HepG2 (cell line): Measurements from ENCODE around the gene GPR137. TPM values are rescaled to one million over a fixed set of nuclear protein-coding genes. Genes with fewer than 3 reads are reported as not detected.

Experiments
- ATAD3A ChIP-seq: sonication (generic); formaldehyde crosslinking; IDR thresholded peaks from 2 replicates; pipeline ENCODE4 v1.4.0; 2020; ENCODE audit warnings: missing genetic modification reagents
- GTF2F1 ChIP-seq: fragments of 150-350 bp; IDR thresholded peaks from 2 replicates; pipeline ENCODE4 v1.6.1; 2014; ENCODE audit warnings: low read length
- HES4 ChIP-seq: sonication (generic); formaldehyde crosslinking; IDR thresholded peaks from 2 replicates; pipeline ENCODE4 v1.9.0; 2021; ENCODE audit warnings: mild to moderate bottlenecking, missing genetic modification reagents, borderline replicate concordance
- MXD3 ChIP-seq: IDR thresholded peaks from 2 replicates; pipeline ENCODE4 v1.6.1; 2016; ENCODE audit warnings: mild to moderate bottlenecking, missing biosample characterization, missing genetic modification reagents
- NR2F6 ChIP-seq, 2 experiments: IDR thresholded peaks; 2 replicates each; pipeline ENCODE4 v1.6.1; 2016; ENCODE audit warnings: antibody characterized with exemption in 1 of 2, mild to moderate bottlenecking in 1 of 2
- PAF1 ChIP-seq: IDR thresholded peaks from 2 replicates; pipeline ENCODE4 v1.6.1; 2016; ENCODE audit warnings: missing genetic modification reagents, missing compliant biosample characterization
- SMAD3 ChIP-seq: sonication (generic); formaldehyde crosslinking; IDR thresholded peaks from 2 replicates; pipeline ENCODE4 v1.4.0; 2020; ENCODE audit warnings: missing genetic modification reagents
- ZFAT ChIP-seq: sonication (generic); formaldehyde crosslinking; conservative IDR thresholded peaks from 2 replicates; pipeline ENCODE4 v1.8.1; 2023; ENCODE audit warnings: missing genetic modification reagents, inconsistent platforms
- ZNF232 ChIP-seq: sonication (generic); formaldehyde crosslinking; IDR thresholded peaks from 2 replicates; pipeline ENCODE4 v1.4.0; 2020; ENCODE audit warnings: missing genetic modification reagents, borderline replicate concordance
- ZNF567 ChIP-seq: sonication (generic); formaldehyde crosslinking; IDR thresholded peaks from 2 replicates; pipeline ENCODE4 v1.8.1; 2023; ENCODE audit warnings: mild to moderate bottlenecking, missing genetic modification reagents, borderline replicate concordance
- ZNF614 ChIP-seq: IDR thresholded peaks from 2 replicates; pipeline ENCODE4 v1.6.1; 2018; ENCODE audit warnings: missing biosample characterization, missing genetic modification reagents, inconsistent platforms, borderline replicate concordance
- ZSCAN22 ChIP-seq: sonication (generic); formaldehyde crosslinking; IDR thresholded peaks from 2 replicates; pipeline ENCODE4 v1.4.0; 2020; ENCODE audit warnings: mild to moderate bottlenecking, missing genetic modification reagents
- polyA plus RNA-seq, 8 experiments: library from polyadenylated mRNA; depleted of rRNA in 3 of 8; stranded (reverse) in 7 of 8; unstranded in 1 of 8; fragments of >200 nt; fragmentation: Illumina TruSeq in 4 of 8; extraction: Trizol in 4 of 8; gene quantifications; 2 replicates each; pipeline versions ENCODE4 v1.2.1 to v1.2.3, GENCODE V29; 2011 to 2016; ENCODE audit warnings: low read depth in 4 of 8, missing spikeins in 1 of 8, mixed read lengths in 1 of 8; ENCODE audit not compliant: insufficient read depth in 1 of 8
- total RNA-seq, 5 experiments: library from RNA; depleted of rRNA; stranded (reverse); fragments of >200 nt; fragmentation: Illumina TruSeq; extraction: Trizol; gene quantifications; 2 replicates each; pipeline ENCODE4 v1.2.3, GENCODE V29; 2016; ENCODE audit warnings: low read depth in 1 of 5
- TF ChIP-seq, protein P1 (sequence below): sonication (generic); formaldehyde crosslinking; IDR thresholded peaks from 2 replicates; pipeline ENCODE4 v1.5.0; 2020; ENCODE audit warnings: mild to moderate bottlenecking, missing genetic modification reagents, borderline replicate concordance
- TF ChIP-seq, protein P2 (sequence below): sonication (generic); formaldehyde crosslinking; IDR thresholded peaks from 2 replicates; pipeline ENCODE4 v1.4.0; 2020; ENCODE audit warnings: mild to moderate bottlenecking, missing genetic modification reagents

GPR137 gene
- total and polyA plus RNA-seq, 2 of the 13 experiments (the other 11 are each of a cell fraction or from before 2014, with no cell fraction given) = 8.5 to 13.2 TPM

GRCh38 chr11:64304316-64305072 is 18.8 kb downstream of the GPR137 start (continued):
- TF ChIP-seq NR2F6 (IDR thresholded peaks at IDR 0.05) (peak; percentile 36), NR2F6 (CRISPR knock-in tag; IDR thresholded peaks at IDR 0.05) (0 out of 2 replicates have a peak, but pooled peaks have one; percentile 15), GTF2F1 (no peak), ZNF567 (CRISPR knock-in tag) (no peak), PAF1 (CRISPR knock-in tag) (0 out of 2 replicates have a peak, but pooled peaks have one; percentile 41), ZNF614 (CRISPR knock-in tag) (peak; percentile 14; the same call in 1 of the 2 replicates), MXD3 (0 out of 2 replicates have a peak, but pooled peaks have one; percentile 42), ZNF232 (peak; percentile 77; the same call in 1 of the 2 replicates), ATAD3A (CRISPR knock-in tag) (no peak), HES4 (CRISPR knock-in tag) (no peak), ZFAT (CRISPR knock-in tag) (no peak), SMAD3 (CRISPR knock-in tag) (0 out of 2 replicates have a peak, but pooled peaks have one; percentile 11), ZSCAN22 (CRISPR knock-in tag) (no peak)
- TF ChIP-seq, protein P1, sequence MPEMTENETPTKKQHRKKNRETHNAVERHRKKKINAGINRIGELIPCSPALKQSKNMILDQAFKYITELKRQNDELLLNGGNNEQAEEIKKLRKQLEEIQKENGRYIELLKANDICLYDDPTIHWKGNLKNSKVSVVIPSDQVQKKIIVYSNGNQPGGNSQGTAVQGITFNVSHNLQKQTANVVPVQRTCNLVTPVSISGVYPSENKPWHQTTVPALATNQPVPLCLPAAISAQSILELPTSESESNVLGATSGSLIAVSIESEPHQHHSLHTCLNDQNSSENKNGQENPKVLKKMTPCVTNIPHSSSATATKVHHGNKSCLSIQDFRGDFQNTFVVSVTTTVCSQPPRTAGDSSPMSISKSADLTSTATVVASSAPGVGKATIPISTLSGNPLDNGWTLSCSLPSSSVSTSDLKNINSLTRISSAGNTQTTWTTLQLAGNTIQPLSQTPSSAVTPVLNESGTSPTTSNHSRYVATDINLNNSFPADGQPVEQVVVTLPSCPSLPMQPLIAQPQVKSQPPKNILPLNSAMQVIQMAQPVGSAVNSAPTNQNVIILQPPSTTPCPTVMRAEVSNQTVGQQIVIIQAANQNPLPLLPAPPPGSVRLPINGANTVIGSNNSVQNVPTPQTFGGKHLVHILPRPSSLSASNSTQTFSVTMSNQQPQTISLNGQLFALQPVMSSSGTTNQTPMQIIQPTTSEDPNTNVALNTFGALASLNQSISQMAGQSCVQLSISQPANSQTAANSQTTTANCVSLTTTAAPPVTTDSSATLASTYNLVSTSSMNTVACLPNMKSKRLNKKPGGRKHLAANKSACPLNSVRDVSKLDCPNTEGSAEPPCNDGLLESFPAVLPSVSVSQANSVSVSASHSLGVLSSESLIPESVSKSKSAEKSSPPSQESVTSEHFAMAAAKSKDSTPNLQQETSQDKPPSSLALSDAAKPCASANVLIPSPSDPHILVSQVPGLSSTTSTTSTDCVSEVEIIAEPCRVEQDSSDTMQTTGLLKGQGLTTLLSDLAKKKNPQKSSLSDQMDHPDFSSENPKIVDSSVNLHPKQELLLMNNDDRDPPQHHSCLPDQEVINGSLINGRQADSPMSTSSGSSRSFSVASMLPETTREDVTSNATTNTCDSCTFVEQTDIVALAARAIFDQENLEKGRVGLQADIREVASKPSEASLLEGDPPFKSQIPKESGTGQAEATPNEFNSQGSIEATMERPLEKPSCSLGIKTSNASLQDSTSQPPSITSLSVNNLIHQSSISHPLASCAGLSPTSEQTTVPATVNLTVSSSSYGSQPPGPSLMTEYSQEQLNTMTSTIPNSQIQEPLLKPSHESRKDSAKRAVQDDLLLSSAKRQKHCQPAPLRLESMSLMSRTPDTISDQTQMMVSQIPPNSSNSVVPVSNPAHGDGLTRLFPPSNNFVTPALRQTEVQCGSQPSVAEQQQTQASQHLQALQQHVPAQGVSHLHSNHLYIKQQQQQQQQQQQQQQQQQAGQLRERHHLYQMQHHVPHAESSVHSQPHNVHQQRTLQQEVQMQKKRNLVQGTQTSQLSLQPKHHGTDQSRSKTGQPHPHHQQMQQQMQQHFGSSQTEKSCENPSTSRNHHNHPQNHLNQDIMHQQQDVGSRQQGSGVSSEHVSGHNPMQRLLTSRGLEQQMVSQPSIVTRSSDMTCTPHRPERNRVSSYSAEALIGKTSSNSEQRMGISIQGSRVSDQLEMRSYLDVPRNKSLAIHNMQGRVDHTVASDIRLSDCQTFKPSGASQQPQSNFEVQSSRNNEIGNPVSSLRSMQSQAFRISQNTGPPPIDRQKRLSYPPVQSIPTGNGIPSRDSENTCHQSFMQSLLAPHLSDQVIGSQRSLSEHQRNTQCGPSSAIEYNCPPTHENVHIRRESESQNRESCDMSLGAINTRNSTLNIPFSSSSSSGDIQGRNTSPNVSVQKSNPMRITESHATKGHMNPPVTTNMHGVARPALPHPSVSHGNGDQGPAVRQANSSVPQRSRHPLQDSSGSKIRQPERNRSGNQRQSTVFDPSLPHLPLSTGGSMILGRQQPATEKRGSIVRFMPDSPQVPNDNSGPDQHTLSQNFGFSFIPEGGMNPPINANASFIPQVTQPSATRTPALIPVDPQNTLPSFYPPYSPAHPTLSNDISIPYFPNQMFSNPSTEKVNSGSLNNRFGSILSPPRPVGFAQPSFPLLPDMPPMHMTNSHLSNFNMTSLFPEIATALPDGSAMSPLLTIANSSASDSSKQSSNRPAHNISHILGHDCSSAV (CRISPR knock-in tag) = no peak
- TF ChIP-seq, protein P2, sequence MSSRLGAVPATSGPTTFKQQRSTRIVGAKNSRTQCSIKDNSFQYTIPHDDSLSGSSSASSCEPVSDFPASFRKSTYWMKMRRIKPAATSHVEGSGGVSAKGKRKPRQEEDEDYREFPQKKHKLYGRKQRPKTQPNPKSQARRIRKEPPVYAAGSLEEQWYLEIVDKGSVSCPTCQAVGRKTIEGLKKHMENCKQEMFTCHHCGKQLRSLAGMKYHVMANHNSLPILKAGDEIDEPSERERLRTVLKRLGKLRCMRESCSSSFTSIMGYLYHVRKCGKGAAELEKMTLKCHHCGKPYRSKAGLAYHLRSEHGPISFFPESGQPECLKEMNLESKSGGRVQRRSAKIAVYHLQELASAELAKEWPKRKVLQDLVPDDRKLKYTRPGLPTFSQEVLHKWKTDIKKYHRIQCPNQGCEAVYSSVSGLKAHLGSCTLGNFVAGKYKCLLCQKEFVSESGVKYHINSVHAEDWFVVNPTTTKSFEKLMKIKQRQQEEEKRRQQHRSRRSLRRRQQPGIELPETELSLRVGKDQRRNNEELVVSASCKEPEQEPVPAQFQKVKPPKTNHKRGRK (CRISPR knock-in tag) = no peak
